OCI-LY7 (cell line): ENCODE measurements around the gene CRELD1.

Experiments used
- CTCF ChIP-seq: fragments of 200-600 bp; sonication (generic); conservative IDR thresholded peaks from 2 replicates; pipeline ENCODE4 v1.5.1; 2014; ENCODE audit warnings: mild to moderate bottlenecking, antibody characterized with exemption, low read length, moderate library complexity, mixed read lengths
- EZH2phosphoT487 ChIP-seq: fragments of 200-600 bp; sonication (generic); IDR thresholded peaks from 2 replicates; pipeline ENCODE4 v1.6.1; 2018; ENCODE audit warnings: low read depth, borderline replicate concordance, mild to moderate bottlenecking, mixed run types, antibody characterized with exemption, low read length, moderate library complexity, mixed read lengths

- TF ChIP-seq CTCF, result no peak
- TF ChIP-seq EZH2phosphoT487, result no peak
Observed at GRCh38 chr3:9916346-9916733, 17.3 kb upstream of the CRELD1 start.
